ENCODE results near the gene PSMA6.
"Not testable (repeated sequence)": the region's sequence is repeated elsewhere in the genome, so short reads cannot be mapped to it uniquely, and the experiment has no call there.

Gene PSMA6

GRCh38 chr14:35292051-35292769 is at the start of gene PSMA6:
PSMA6 (plus strand) TSS chr14:35292382; CDS start chr14:35292477, 95 bp downstream.
- DNase-seq: peak; percentile 94

- DNase-seq: no peak
These were observed 49.4 kb upstream of the PSMA6 start for GRCh38 chr14:35242599-35243311.

DNA sequence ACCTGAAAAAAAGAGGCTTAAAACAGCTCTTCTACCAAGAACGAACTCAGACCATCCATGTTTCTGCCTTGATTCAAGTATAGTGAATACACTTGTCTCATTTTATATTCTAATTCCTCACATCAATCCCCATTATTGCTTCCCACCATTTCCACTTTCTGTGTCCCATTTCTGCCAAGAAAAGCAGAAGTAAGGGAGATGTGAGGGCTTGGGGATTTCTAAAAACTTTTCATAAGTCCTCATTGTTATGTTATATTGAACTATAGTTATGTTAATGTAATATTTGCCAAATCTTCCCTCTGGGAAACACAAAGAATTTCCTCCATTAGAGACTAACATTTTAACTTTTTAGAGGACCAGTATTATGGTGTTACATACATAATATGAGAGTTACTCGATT is 48.2 kb upstream of the PSMA6 start:
- no peak for DNase-seq

- DNase-seq: no peak
These were observed 47.6 kb upstream of the PSMA6 start for GRCh38 chr14:35244542-35244941.

DNA sequence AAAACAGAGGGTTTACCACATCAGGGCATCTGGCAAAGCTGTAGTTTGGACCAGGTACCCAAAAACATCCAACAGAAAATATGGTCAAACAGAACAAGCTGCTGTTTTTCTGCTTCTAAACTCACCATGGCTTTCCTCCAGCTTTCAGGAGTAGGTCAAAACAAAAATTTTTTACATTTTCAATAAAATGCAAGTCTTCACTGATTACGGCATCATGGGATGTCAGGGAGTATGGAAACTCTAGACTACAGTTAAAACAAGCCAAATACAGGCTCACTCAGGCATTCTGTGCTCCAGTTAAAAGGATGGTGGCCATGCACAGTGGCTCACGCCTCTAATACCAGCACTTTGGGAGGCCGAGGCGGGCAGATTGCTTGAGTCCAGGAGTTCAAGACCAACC is 47.1 kb upstream of the PSMA6 start:
- no peak for DNase-seq

DNA sequence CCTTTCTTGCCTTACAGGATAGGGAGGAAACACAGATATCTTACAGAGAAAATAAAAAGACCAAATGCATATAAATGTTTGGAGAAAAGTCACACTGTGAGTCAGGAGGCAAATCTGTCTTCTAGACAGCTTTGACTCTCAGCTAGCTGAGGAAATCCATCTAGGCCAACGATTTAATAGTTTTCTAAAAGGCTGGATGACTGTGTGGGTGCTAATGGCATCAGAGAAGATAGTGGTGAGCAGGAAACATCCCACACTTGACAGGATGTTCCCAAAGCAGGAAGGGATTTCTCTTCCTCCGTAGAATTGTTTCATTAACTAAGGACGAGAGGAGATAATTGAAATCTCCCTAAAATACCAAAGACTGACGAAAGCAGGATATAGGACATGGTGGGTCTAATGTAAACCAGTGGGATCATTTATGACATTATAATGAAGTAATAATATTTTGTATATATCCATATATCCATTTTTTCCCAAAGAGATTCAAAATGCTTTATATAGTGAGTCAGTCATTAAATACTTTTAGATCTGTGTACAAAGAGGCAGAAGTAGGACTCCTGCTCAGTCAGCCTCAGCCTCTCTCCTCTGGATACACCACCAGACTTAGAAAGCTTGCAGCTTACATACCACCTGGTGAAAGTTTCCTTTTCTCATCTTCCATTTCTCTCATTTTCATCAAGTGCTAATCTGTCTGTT is 44.3 kb upstream of the PSMA6 start:
- DNase-seq: no peak

- no peak for DNase-seq
These were observed 43.8 kb upstream of the PSMA6 start for GRCh38 chr14:35248476-35248788.

DNA sequence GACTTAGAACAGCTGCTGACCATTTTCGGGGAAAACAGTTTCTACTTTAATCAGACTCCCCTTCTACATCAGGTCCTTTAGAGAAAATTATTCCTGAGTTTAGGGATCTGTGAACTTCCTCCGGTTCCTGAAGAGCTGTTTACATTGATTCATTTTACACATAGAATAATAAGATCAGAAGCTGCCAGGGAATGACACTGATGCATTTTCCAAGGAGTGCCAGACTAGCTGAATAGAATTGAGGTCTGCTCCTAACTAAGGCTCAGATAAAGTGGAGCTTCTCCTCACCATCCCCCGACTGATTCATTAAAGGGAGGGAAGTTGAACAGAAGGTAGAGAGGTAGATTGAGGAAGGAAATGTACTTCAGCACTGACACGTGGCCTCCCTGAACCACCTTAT is 41.9 kb upstream of the PSMA6 start:
- DNase-seq: no peak

- no peak for DNase-seq
These were observed 39.7 kb upstream of the PSMA6 start for GRCh38 chr14:35252451-35252868.

GRCh38 chr14:35253056-35253455 is 39.1 kb upstream of the PSMA6 start:
- DNase-seq: not testable (repeated sequence)

- DNase-seq: not testable (repeated sequence)
These were observed 38.1 kb upstream of the PSMA6 start for GRCh38 chr14:35254034-35254622.

GRCh38 chr14:35254736-35255135 is 37.4 kb upstream of the PSMA6 start:
- DNase-seq: no peak

DNA sequence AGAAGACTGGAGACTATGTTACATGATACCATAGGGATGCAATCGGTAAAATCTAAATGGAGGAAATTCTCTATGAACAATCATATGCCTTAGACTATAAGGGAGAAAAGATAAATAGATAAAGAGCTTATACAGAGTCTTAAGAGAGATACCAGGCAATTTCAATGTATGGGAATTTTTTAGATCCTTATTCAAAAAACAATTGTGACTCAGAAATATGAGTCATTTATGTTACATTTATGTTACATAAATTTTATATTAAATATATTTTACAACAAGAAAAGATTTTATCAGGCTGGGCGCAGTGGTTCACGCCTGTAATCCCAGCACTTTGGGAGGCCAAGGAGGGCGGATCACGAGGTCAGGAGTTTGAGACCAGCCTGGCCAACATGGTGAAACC is 36.5 kb upstream of the PSMA6 start:
- no peak for DNase-seq

- no peak for DNase-seq
These were observed 34.4 kb upstream of the PSMA6 start for GRCh38 chr14:35257809-35258208.

DNA sequence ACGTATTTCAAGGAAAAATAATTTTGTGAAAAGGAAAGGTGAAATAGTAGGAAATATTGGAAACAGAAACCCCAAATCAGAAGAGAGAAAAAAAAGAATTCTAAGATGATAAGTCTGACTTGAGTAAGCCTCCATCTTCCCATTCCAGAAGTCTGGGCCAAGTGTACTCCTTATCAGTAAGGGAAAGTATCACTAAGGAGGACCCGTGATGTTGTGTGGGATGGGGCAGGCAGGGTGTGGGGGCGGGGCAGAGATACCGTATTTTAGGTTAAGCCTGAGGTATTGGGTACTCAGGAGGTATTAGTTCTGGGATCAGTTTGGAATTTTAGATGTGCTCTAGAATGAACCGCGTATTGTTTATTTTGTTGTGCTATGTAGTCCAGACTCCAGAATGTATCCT is 33.8 kb upstream of the PSMA6 start:
- DNase-seq: no peak

- DNase-seq: no peak
These were observed 30.4 kb upstream of the PSMA6 start for GRCh38 chr14:35261774-35262173.

GRCh38 chr14:35262436-35262835 is 29.7 kb upstream of the PSMA6 start:
- DNase-seq: no peak

DNA sequence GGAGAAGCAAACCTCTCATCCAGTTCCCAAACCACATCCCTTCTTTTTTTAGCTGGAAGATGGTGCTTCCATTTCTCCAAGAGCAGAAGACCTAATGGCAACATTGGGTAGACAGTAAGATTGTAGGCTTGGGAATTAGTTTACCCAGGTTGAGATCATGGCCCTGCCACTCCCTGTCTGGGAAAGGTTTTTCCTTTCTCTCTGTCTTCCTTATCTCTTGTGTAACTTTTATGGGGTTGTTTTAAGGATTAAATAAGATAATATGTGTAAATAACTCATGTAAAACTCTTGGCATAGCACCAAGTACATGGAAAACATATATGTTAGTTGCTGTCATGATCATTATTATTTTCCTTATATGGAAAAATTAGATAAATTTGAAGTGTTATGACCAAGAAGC is 23.2 kb upstream of the PSMA6 start:
- DNase-seq: no peak

DNA sequence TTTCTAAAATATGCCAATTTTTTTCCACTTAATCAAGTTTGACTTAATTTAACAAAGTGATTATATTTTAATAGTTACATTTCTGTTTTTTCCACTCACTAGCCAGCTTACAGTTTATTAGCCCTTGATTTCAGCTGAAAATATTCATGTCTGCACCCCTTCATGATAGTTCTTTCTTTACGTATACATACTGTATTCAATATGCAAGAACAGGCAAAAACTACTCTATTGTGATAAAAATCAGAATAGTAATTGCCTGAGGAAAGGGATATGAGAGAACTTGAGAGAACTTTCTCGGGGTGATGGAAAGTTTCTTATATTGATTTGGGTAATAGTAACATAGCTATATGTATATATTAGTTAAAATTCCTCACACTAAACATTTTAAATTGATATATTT is 17.4 kb upstream of the PSMA6 start:
- DNase-seq: no peak

DNA sequence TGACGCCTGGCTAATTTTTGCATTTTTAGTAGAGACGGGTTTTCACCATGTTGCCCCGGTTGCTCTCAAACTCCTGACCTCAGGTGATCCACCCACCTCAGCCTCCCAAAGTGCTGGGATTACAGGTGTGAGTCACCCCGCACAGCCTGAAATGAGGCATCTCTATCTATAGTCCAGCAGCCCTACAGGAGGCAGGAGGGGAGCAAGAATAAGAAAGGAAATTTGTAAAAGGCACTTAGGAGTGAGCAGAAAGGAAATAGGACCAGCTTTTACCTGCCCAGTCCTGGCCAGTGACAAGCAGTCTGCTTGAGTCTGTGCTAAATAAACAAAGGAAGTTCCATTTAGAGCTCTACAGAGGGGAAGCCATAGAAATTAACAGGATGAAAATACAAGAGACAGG is 15.0 kb upstream of the PSMA6 start:
- DNase-seq: no peak

DNA sequence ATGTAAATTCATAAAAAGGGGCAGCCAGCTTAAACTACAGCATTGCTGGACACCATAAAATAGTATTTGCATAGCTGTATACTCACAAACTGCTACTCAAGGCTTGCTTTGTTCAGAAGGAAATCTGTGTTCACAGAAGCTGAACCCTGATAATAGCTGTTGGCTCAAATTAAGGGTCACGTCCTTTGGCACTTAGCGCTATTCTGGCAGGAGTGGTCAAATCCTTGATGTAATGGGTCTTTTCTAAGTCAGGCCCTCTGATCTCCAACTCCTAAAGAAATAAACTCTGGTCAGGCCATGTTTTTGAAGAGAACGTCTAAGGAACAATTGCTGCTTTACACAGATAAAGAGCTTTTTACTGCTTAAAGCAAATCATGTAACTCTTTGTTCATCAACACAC is 12.8 kb upstream of the PSMA6 start:
- no peak for DNase-seq

GRCh38 chr14:35281341-35281740 is 10.8 kb upstream of the PSMA6 start:
- no peak for DNase-seq

DNA sequence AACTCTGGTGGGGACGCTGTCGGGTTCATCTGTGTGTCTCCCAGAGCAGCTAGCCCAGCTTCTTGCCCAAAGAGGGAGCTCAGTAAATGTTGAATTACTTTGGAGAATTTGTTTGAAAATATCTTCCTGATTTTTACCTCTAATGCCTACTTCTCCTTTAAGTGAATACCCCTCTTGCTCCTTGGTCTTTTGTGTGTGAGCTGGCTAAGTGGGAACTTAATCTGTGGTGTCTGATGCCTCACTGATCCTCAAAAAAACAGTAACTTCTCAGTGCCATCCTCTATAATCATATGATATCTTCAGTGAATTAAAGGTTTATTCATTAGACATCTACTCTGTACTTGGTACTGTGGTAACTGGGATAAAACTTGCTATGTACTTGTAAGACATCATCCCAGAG is 7.7 kb upstream of the PSMA6 start:
- no peak for DNase-seq
